Amniotic stem cell (primary cell): ENCODE data around the gene PRIMA1.

Source experiments
- DNase-seq: peaks from one replicate; lab custom pipeline; 2025; lab: John Stamatoyannopoulos, UW

The PRIMA1 gene

GRCh38 chr14:93731753-93732152 lies 56.5 kb downstream of the PRIMA1 start:
- DNase-seq = no peak

GRCh38 chr14:93729993-93730392 lies 58.3 kb downstream of the PRIMA1 start:
- DNase-seq = no peak

GRCh38 chr14:93728651-93729016 lies 59.7 kb downstream of the PRIMA1 start:
- DNase-seq = no peak

- no peak for DNase-seq
Measured at GRCh38 chr14:93727917-93728650, 60.2 kb downstream of the PRIMA1 start.

GRCh38 chr14:93727039-93727740 lies 61.1 kb downstream of the PRIMA1 start:
- DNase-seq = no peak

GRCh38 chr14:93725993-93726392 lies 62.3 kb downstream of the PRIMA1 start:
- DNase-seq = no peak

GRCh38 chr14:93725002-93725582 lies 63.2 kb downstream of the PRIMA1 start:
- DNase-seq = no peak

GRCh38 chr14:93723001-93723400 lies 65.3 kb downstream of the PRIMA1 start:
- DNase-seq = no peak

GRCh38 chr14:93720981-93721483 lies 67.3 kb downstream of the PRIMA1 start:
- DNase-seq = no peak

GRCh38 chr14:93720076-93720815 lies 68.0 kb downstream of the PRIMA1 start:
- DNase-seq = no peak

- no peak for DNase-seq
Measured at GRCh38 chr14:93719256-93719655, 69.0 kb downstream of the PRIMA1 start.

- DNase-seq = no peak
Measured at GRCh38 chr14:93717668-93718320, 70.5 kb downstream of the PRIMA1 start.

GRCh38 chr14:93716746-93717667 lies 71.3 kb downstream of the PRIMA1 start:
- no peak for DNase-seq

GRCh38 chr14:93716002-93716745 lies 72.1 kb downstream of the PRIMA1 start:
- no peak for DNase-seq

GRCh38 chr14:93715279-93715927 lies 72.9 kb downstream of the PRIMA1 start:
- no peak for DNase-seq

GRCh38 chr14:93714605-93715004 lies 73.7 kb downstream of the PRIMA1 start:
- no peak for DNase-seq

- no peak for DNase-seq
Measured at GRCh38 chr14:93713726-93714405, 74.4 kb downstream of the PRIMA1 start.

- DNase-seq = no peak
Measured at GRCh38 chr14:93712838-93713724, 75.2 kb downstream of the PRIMA1 start.
